Hematopoietic multipotent progenitor cell treated with erythropoietin and hydrocortisone succinate and interleukin-3 and kit ligand, for 6 days (in vitro differentiated cells): ENCODE results near the gene TERF2IP.
A peak's percentile ranks its signal among the peaks of the same experiment; 100 is the strongest.

Experiments
- DNase-seq: peaks from one replicate; pipeline ENCODE4 v3.0.0-alpha.2; 2015

TERF2IP gene, protein sequence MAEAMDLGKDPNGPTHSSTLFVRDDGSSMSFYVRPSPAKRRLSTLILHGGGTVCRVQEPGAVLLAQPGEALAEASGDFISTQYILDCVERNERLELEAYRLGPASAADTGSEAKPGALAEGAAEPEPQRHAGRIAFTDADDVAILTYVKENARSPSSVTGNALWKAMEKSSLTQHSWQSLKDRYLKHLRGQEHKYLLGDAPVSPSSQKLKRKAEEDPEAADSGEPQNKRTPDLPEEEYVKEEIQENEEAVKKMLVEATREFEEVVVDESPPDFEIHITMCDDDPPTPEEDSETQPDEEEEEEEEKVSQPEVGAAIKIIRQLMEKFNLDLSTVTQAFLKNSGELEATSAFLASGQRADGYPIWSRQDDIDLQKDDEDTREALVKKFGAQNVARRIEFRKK

DNA sequence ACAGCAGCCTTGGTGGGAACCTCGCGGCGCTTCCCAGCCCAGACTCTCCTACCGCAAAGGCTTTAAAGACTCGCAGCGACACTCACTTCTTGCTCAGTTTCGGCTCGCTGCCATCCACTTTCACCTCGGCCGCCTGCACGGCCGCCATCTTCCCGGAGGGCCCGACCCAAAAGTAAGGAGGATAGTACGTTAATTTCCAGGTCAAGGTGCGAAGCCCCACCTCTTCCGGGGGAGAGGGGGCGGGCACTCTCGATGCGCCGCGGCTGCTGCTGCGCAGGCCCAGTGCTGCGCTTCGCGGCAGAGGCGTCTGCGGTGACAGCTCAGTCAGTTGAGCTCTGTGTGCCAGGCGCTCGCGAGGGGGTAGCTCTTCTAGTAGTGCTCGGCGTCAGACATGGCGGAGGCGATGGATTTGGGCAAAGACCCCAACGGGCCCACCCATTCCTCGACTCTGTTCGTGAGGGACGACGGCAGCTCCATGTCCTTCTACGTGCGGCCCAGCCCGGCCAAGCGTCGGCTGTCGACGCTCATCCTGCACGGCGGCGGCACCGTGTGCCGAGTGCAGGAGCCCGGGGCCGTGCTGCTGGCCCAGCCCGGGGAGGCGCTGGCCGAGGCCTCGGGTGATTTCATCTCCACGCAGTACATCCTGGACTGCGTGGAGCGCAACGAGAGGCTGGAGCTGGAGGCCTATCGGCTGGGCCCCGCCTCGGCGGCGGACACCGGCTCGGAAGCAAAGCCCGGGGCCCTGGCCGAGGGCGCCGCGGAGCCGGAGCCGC lies at the start of gene TERF2IP, which contains the start of gene KARS1:
Gene TERF2IP (plus strand): TSS at position 282 of the 773 bp plus-strand sequence. CDS start 110 bp downstream, at position 392.
Gene KARS1 (minus strand): TSS at position 174 of the 773 bp plus-strand sequence. CDS start 26 bp downstream, at position 148.
- DNase-seq = peak; percentile 96

DNA sequence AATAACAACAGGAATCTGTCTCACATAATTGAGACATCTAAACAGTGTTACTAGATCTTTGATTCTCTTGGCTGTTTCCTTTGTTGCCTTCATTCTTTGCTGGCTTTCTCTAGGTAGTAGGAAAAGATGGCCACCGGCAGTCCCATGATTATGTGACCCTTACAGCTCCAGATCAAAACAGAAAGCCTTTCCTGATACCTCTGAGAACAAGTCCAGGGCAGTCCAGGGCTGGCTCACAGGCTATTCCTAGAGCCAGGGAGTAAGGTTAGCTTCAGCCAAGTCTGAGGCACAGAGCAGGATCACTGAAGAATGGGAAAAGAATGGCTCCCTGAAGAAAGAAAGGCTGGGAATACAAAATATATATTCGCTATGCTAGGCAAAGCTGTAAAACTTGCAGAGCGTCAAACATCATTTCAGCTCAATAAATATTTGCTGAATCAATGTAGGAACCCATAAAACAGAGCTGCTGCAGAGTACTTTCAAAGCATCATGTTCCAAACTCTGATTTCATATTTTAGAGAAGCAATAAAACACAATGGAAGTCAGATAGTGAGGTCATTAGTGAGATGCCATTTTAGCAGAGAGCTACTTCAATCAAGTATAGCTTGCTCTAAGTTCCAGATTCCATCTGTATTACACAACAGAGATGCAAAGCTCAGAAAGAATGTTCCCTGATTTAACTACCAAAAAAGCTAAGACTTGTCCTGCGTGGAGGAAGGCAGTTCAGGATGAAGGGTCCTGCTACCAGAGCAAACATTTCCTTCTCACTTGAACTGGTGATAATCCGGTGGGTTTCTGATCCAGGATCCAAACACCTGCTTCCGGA lies 47.9 kb upstream of the TERF2IP start:
- DNase-seq = no peak

DNA sequence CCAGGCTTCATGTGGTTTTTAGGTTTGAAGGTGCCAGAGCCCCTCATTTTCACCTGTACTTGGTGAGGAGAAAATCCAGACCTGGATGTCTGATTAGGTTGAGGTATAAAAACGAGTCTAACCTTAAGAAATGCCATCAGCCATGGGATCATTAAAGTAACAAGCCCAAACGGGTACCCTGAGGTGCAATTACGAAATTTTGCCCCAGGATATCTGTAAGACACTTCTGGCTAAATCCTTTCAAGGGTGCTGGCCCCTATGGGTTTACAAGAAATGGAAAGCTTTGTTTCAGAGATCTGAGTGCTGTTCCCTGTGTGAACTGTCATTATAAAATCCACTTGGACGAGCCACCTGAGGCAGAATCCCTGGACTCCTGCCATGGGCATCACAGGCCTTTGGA lies 44.3 kb upstream of the TERF2IP start:
- DNase-seq = no peak

DNA sequence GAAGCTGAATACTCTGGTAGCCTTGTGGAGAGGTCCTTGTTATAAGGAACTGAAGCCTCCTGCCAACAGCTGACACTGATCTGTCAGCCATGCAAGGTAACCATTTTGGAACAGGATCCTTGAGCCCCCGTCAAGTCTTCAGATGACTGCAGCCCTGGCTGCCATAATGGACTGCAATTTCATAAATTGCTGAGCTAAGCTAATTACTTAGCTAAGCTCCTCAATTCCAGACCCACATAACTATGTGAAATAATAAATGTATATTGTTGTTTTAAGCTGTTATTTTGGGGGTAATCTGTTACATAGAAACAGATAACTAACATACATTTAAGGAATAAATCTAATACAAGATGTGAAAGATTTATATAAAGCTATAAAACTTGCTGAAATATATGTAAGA lies 41.1 kb upstream of the TERF2IP start:
- no peak for DNase-seq

DNA sequence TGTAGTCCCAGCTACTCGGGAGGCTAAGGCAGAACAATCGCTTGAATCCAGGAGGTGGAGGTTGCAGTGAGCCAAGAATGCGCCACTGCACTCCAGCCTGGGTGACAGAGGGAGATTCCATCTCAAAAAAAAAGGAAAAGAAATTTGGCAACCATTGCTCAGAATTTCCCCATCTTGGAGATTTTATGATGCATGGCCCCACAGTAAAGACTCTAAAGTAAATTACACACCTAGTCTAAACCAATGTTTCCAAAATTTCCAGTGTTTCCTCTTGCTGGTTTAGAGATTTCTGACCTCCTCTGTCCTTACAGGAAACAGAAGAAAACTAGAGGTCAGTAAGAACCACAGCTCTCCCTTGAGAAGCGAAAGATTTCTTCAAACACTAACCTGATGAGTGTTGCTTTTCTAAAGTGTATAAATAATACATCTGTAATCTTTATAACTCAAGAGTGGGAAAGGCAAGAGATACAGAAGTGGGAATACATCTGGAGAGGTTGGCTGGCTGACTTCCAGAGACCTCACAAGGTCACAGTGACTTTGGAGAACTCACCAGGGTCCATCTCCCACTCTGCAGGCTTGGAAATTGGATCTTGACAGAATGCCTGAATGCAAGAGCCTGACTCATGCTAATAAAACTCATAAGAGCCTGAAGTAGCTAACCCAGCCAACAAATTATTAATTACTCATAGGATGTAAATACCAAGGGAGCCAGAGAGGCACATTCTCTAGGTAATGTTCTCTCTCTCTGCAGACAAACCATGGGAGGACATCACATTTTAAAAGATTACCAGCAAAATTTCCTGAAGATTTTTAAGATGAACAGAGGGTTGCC lies 33.3 kb upstream of the TERF2IP start:
- DNase-seq = no peak

DNA sequence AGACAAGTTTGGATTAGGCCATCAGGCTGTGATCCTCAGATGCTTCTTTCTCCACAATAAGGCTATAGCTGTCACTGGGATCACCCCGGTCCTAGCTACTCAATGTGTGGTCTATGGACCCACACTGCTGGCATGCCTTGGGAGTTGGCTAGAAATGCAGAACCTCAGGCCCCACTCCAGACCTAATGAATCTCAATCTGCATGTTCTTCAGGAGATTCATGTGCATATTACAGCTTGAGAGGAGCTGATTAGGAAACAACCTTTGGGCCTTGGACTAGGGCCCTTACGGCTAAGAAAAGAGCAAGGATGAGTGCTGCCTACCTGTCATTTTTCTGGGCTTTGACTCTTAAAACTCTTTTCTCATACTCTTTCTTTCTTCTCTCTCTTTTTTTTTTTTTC lies 32.0 kb upstream of the TERF2IP start:
- DNase-seq = no peak

DNA sequence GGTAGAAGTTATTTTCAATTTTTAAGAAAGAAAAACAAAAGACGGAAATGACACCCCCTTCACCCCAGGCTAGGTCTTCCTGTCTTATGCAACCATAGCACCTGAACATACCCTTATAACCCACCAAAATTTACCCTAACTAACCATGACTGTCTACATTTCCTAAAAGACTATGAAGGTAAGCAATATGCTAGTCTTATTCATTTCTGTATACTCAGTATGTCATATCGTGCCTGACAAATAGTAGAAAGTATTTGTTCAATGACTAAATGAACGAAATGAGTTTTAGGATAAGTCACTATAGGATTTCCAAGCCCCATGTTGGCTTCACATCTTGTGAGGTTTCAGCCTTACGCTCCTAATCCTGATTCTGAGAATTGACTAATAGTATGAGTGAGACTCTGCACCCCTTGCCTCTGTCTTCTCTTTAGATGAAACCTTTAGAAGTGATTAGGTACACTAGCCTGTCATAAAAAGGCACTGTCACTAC lies 31.0 kb upstream of the TERF2IP start:
- no peak for DNase-seq

DNA sequence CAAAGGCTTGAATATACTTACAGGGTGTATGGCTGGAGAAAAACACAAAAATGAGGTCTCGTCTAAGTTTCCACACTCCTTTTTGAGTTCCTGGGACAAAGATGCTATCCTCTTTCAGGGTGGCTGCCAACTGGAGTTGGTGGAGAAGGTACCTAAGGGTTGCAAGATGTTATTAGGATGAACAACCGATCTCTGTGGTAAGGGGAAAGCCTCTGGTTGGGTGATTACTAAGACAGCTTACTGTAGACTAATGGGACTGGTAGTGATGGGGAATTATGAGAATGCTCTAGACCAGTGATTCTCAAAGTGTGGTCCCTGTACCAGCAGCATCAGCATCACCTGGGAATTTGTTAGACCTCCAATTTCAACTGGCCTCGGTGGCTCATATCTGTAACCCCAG lies 30.5 kb upstream of the TERF2IP start:
- DNase-seq = no peak

DNA sequence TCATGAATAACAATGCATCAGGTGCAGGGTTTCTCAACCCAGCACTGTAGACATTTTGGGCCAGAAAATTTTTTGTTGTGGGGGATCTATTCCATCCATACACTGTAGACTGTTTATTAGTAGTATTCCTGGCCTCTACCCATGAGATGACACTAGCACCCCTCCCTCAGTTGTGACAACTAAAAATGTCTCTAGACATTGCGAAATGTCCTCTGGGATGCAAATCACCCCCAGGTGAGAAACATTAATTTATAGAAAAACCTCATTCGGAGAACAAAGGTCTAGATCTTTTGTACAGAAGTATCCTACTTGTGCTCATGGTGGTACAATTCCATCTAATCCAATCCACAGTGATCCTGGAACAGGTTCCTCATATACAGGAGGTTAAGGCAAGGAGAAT lies 28.8 kb upstream of the TERF2IP start:
- DNase-seq = no peak

DNA sequence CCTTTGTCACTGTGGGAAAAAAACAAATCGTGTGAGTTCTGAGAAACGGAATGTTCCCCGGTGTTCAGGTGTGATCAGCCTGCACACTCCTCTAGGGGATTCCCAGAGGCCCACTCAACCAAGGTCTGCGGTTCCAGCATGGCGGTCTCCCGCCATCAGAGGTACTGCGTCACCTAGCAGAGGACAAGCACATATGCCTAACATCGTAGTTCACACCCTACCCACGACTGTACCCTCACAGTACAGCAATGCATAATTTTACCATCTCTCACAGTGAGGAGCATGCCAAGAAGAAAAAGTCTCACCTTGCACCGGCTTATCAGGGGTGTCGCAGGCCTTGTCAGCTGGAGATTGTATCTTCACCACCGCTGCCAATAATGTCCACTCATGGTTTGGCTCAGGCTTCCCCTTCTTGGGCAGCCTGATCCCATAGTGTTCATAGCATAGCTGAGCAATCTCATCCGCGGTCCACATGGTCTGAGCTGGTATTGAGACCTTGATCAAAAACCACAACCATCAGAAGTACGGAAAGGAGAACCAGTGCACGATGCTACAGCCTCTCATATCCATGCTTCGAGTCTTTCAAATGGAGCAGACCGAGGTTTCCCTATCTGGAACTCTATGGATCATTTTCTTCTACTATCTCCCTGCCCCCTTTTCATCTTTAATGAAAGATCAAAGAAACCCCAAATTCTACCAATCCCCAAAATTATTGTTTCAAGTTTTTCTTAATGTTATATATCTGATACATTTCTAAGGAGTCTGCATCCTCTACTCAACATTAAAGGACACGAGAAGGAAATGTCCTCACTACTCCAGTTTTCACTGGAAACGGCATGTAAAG lies 27.0 kb upstream of the TERF2IP start:
- peak; percentile 70 for DNase-seq

DNA sequence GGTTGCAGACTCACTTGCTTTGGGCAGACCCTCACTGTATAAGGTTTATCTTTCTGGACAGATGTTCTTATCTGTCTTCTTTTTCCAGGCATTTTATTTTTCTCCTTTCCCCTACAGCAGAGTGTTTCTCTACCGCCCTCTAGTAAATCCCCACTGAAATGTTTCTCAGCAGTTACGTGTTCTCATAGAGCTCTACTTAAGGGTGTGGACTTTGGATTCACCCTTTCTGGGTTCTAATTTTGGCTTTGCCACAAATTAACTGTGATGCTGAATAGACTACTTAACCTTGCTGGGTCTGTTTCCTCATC lies 26.4 kb upstream of the TERF2IP start:
- peak; percentile 92 for DNase-seq

DNA sequence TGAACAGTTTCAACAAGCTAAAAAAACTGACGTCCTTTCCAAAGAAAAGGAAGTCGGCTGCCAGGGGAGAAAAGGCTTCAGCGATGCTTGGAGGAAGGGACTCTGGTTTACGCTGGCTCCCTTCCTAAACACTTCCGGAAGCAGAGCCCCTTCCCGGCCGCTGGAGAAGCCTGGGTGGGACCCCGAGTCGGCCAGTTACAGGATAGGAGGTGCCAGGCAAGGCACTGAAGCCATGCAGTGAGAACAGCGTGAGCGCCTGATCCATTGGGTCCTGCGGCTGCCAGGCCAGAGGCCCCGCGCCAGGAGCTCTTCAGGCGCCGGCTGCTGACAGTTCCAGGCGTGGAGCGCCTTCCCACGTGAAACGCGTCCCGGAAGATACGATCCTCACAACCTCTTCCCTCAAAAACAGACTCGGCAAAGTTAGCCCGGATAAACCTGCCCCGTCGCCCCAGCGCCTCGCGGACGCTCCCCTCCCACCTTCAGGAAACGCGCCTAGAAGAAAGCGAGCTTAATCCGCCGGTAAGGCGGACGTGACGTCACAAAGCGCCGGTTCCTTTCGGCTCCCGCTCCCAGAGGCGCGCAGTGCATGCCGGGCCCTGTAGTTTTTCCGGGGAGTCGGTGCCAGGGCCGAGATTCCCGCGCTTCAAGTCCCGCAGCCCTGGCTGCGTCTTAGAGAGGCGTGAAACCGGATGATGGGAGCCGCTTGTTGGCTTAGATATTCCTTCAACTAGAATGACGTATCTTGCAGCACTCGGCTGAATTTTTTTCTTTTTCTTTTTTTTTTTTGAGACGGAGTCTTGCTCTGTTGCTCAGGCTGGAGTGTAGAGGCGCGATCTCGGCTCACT lies 24.6 kb upstream of the TERF2IP start, which contains the start of gene ADAT1:
Gene ADAT1 (minus strand): TSS at position 521 of the 845 bp plus-strand sequence. CDS start 2,482 bp downstream, outside the sequence.
- DNase-seq = peak; percentile 99

DNA sequence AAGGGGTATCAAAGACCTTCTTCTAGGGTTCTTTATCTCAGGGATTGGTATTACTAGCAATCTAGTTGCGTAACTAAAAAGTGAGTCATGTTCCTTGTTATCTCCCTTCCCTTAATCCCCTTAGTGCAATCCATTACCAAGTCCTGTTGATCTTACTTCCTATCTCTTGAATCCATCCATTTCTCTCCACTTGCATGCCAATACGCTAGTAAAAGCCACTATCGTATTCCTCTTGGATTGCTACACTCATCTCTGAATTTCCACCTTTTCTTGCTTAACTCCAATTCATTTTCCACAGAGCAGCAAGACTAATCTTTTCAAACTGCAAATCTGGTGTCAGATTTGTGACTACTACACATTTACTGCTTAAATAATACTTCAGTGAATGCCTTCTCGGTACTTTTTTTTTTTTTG lies 22.6 kb upstream of the TERF2IP start:
- DNase-seq = peak; percentile 35

DNA sequence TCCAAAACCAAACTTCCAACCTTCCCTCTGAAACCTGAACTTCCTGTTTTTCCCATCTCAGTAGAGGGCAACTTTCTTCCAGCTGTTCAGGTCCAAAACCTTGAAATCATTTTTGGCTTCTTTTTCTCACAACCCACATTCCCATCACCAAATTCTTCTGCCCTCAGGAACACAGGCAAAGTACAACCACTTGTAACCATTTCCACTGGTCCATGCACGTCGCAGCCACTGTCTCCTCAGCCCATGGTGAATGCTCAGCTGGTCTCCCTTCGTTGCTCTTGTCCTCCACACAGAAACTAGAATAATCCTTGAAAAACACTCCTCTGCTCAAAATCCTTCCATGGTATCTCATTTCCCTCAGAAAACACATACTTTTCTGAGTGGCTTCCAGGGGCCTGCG lies 20.8 kb upstream of the TERF2IP start:
- DNase-seq = no peak

DNA sequence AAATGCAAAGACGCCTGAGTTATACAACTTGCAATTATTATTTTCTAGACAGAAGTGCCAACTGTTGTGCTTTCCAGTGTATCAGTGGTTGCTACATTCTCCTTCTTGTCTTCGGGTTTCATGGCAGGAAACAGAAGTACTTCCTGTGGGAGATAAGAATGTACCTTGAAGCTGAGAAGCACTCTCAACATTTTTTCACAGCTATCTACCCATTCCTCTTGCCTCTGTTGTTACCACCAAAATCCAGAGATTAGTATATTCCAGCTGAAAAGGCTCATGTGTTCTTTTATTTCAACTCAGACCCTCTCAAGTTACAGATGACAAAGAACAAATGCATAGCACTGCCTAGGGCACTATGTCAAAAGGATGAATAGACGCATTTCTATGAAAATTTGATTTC lies 19.7 kb upstream of the TERF2IP start:
- DNase-seq = peak; percentile 80

DNA sequence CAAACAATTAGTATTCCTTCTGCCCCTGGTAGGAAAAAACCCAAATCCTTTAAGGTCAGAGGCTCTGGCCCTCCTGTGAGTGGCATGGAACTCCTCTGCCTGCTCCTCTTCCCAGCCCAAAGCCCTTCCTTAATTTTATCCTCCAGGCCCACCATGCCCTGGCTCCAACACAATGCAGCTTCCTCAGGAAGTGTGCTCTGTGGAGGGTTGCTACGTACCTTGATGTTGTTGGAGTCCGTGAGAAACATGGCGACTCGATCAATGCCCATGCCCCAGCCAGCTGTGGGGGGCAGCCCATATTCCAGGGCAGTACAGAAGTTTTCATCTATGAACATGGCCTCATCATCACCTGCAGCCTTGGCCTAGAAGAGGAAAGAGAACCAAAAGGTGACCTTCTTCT lies 19.2 kb upstream of the TERF2IP start:
- no peak for DNase-seq

DNA sequence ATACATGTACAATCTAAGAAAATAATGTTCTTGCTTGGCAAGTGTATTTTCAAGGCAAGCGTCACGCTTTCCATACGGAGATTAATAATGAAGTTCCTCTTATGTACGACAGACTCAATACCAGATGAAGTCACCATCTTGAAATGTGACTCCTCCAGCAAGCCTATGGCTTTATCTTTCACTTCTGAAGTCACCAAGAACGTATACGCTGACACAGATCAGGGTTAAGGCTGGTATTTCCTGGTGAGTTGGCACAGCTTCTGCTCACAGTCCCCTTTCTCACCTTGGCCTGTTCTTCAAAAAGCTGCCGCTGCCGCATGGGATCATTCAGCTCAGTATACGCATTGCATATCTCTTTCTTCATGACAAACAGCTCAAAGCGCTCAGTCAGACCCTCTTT lies 18.4 kb upstream of the TERF2IP start:
- DNase-seq = no peak

DNA sequence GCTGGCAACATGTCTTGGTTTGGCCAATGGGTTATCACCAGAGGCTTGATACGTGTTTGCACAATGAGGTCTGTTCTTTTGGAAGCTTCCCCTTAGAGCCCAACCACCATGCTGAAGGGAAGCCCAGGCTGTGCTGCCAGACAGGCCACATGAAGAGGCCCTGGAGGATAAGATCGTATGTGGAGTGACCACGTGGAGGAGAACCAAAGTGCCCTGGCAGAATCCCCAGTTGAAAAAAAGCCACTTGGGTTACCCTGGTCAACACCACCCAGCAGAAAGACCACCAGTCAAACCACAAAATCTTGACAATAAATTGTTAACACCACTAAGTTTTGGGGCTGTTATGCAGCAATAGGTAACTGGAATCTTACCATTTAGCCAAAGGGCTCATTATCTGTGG lies 17.5 kb upstream of the TERF2IP start:
- peak; percentile 56 for DNase-seq

DNA sequence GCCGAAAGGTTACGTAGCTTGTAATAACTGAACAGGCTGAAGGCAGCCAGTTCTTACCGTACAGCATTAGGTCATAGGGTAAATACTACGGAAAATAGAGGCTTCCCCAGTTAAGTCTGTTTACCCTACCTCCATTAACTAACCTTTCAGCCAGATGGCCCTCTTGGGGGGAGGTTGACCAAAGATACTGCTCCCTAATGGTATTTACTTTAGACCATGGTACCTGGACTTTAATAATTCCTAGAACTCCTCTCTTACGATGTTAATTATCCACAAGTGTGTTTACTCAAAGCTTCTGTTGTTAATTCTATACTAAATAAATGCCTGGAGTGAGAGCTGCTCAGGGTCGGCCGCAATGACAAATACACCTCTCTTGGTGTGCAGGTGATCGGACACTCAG lies 14.7 kb upstream of the TERF2IP start:
- no peak for DNase-seq

DNA sequence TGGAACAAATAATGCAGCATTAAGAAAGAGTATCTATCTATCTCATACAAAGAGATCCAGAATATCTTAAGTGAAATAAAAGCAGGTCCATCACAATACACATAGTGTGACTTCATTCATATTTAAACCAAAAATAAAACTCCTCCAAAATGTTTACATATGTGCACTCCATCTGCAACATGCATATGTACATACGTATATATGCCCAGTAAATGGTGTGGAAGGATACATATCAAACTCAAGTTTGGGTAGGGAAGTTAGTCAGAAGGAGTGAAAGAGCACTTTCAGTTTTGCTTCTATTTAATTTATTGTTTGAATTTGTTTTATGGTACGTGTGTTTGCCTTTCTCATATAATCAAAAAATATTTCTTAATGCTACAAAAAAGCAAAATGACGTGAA lies 12.5 kb upstream of the TERF2IP start:
- no peak for DNase-seq
